Right ventricle myocardium superior (tissue), 1 donor: ENCODE data around the gene YPEL5. TPM values are rescaled to one million over a fixed set of nuclear protein-coding genes. Genes with fewer than 3 reads are reported as not detected.
"Not testable (repeated sequence)": the region's sequence is repeated elsewhere in the genome, so short reads cannot be mapped to it uniquely, and the experiment has no call there.

ENCODE experiments used
- ATAC-seq: fragments of 200-7000 bp; cut with Tn5 transposase; one replicate; pipeline ENCODE4 v1.9.1; 2020; ENCODE audit warnings: mild to moderate bottlenecking; ENCODE audit not compliant: poor library complexity
- DNase-seq: peaks from one replicate; pipeline ENCODE4 v3.0.0-alpha.2; 2020
- intact Hi-C: fragments of 100-400 bp; cut with DNase I; formaldehyde crosslinking; loops from one replicate; pipeline ENCODE4 v1.11.2; 2022
- long read RNA-seq: library from polyadenylated mRNA; unstranded; transcript quantifications from one replicate; pipeline ENCODE4 v2.0.0, GENCODE V29; 2021
- total RNA-seq: library from RNA; stranded (reverse); fragmentation: NEBNext Ultra II Directional; extraction: Animal tissue kit (Norgen Biotek cat#: 25700); gene quantifications from one replicate; pipeline ENCODE4 v1.2.1, GENCODE V29; 2021
- donor health status: DM: no; HTN: yes; CAD: no; lungs with severe emphysema.

Gene YPEL5
- 61.9 TPM for total RNA-seq
- long read RNA-seq, transcript YPEL5-203 (5 exons, 2,560 nt): minor isoform, 10 of 102 reads
- long read RNA-seq, transcript YPEL5-201 (3 exons, 2,182 nt): major isoform, 63 of 102 reads
- long read RNA-seq, transcript YPEL5-202 (4 exons, 2,499 nt): minor isoform, 13 of 102 reads
- long read RNA-seq, partial matches to known transcripts: 0 of 102 reads
- long read RNA-seq, other reads (novel, unspliced or antisense): 16 of 102 reads

DNA sequence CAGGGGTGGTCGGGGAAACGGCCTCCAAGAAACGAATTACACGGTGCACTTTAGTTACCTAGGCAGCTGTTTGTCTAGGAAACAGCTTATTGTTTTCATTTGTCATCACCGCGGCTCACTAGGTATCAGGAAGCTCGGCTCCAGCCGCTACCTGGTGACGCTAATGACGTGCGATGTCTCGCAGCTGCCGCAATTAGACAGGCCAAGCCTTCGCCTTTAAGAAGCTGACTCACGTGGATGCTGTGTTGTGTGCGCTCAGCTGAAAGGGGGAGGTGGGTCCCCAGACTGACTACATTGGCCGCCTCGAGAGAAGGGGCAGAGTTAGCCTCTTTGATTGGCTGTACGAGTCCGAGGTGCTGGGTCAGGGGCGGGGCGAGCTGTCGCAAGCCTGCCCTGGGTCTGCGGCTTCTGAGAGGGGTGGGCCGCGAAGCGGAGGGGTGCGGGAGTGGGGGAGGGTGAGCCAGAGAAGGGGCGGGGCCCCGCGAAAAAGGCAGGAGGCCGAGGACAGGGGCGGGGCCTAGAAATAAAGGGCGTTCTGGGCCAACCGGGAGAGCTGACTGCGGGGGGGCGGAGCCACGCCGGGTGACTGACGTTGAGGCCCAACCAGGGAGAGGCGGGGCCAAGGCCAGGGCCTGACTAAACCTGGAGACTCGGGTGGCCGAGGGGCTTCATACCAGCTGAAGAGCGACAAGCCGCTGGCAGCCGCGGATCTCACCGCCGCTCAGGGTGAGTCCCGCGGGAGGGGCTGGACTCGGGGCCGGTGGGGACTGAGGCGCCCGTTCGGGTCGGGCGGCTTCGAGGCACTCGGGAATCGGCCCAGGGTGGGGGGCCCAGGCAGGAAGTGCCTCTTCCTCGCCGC is at the start of gene YPEL5:
YPEL5 (plus strand) TSS at position 671 of the 859 bp plus-strand sequence. CDS start 9,645 bp downstream, outside the sequence.
- intact Hi-C loops: no loop called here
- ATAC-seq (peak; percentile 96), DNase-seq (peak; percentile 99)

DNA sequence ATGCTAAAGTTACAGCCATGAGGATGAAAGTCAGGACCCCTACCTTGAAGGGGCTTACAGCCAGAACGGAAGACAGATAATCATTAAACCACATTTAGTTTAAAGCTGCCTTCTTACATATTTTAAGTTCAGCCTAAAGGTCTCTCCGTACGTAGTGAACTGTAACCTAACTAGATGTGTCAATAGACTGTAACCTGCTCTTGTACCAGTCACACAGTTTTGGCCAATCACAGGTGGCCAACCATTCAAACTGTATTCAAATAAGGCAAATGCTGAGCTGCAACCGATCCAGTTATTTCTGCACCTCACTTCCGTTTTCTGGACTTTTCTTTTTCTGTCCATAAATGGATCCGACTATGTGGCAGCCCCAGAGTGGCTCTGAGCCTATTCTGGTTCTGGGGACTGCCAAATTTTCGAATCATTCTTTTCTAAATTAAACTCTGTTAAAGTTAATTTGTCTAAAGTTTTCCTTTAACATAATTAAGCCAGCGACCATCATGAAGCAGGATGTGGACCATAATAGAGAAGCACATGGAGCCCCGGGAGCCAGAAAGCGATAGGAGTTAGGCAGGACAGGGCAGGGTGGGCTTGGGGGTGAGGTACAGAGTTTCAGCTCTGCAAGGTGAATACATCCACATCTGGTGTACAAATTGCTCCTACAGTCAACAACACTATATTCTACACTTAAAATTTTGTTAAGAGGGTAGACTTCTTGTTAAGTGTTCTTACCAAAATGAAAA is 48.4 kb upstream of the YPEL5 start:
- intact Hi-C loops: no loop called here
- no peak for ATAC-seq
- no peak for DNase-seq

DNA sequence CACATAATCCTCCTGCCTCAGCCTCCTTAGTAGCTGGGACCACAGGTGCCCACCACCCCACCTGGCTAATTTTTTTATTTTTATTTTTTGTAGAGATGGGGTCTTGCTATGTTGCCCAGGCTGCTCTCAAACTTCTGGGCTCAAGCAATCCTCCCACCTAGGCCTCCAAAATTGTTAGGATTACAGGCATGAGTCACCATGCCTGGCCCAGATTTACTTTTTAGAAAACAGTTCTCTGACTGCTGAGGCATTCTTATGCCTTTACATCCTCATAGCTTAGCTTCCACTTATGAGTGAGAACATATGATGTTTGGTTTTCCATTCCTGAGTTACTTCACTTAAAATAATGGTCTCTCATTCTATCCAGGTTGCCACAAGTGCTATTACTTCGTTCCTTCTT is 47.4 kb upstream of the YPEL5 start:
- ATAC-seq, DNase-seq, intact Hi-C loops: not testable (repeated sequence)

DNA sequence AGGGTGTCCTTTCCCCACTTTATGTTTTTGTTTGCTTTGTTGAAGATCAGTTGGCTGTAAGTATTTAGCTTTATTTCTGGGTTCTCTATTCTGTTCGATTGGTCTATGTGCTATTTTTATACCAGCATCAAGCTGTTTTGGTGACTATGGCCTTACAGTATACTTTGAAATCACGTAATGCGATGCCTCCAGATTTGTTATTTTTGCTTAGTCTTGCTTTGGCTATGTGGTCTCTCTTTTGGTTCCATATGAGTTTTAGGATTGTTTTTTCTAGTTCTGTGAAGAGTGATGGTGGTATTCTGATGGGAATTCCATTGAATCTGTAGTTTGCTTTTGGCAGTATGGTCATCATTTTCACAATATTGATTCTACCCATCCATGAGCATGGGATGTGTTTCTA is 46.1 kb upstream of the YPEL5 start:
- ATAC-seq, DNase-seq, intact Hi-C loops: not testable (repeated sequence)

DNA sequence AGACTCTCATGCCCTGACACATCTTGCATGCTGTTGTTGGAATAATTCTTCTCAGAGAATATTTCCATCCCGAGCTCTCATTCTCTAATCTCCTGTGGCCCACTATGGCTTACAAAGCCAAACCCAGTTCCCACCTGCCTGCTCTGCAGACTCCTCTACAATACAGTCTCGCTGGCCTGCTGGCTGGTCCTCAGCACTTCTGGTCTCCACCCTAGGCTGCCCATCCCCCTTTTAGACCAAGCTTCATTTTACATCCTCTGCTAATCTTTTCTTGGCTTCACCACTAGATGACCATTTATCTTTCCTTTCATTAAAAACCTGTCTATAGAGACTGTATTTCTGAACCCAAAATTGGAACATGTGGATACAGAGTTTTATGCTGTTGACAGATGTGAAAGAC is 42.5 kb upstream of the YPEL5 start:
- ATAC-seq (no peak), DNase-seq (no peak)
- intact Hi-C loops: no loop called here

DNA sequence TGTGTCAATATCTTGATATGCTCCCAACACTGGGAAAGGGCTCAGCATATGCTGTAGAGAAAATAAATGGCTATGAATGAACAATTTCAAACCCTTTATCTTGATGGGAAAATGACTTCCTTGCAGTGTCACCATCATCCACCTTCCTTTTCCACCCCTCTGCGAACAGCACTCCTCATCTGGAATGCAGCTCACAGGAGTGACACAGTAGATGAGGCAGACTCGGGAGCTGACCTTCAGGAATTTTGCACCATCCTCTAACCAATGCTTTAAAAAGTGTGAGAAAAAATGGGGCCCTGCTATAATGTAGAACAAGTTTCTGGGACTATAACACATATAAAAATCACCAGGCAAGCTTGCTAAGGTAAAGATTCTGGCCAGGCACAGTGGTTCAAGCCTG is 41.3 kb upstream of the YPEL5 start:
- no peak for ATAC-seq
- intact Hi-C loops: no loop called here
- no peak for DNase-seq

DNA sequence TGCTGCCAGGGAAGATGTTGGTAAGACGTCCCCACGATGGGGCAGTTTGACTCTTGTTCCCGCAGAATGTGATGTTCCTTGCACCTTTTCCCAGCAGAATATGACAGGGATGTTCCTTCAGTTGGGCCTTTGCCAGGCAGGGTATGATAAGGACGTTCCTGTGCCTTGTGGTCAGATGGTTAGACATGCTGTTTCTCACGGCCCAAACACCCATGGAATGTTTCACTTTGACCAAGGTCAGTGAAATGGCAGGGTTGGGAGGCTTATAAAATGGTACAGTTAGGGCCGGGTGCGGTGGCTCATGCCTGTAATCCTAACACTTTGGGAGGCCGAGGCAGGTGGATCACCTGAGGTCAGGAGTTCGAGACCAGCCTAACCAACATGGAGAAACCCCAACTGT is 40.3 kb upstream of the YPEL5 start:
- ATAC-seq (no peak), DNase-seq (no peak)
- intact Hi-C loops: no loop called here

DNA sequence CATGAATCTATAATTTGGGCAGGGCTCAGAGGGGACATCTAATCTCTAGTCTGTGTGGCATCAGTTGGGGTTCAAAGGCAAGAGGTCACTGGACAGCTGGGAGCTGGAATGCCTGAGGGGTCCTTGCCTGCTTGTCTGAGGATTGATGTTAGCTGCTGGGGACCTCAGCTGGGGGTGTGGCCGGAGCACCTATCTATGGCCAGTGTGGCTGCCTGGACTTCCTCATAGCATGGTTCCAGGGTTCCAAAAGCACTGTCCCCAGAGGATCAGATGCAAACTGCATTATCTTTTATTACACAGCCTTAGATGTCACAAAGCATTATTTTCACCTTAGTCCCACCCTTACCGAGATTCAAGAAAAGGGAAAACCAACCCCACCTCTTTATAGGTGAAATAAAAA is 38.6 kb upstream of the YPEL5 start:
- DNase-seq: no peak

DNA sequence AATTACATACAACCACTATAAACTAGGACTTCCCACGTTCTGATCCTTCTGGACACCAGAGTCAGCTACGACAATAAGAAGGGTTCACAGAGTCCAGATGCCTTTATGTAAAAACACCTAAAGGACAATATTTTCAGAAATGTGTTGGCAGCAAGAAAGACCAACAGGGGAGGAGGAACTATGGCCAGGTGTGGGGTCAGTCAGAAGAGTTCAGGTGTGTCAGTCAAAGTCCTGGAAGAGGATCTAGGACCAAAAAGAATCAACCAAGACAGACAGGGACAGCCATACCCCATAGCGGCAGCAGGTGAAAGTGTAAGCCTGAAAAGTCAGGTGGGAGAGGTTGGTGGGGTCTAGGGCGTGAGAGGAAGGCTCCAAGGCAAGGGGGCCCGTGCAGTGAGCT is 38.0 kb upstream of the YPEL5 start:
- intact Hi-C loops: no loop called here
- DNase-seq: no peak
- no peak for ATAC-seq

More for the DNA sequence above, 38.6 kb upstream of the YPEL5 start:
- no peak for ATAC-seq
- intact Hi-C loops: no loop called here

DNA sequence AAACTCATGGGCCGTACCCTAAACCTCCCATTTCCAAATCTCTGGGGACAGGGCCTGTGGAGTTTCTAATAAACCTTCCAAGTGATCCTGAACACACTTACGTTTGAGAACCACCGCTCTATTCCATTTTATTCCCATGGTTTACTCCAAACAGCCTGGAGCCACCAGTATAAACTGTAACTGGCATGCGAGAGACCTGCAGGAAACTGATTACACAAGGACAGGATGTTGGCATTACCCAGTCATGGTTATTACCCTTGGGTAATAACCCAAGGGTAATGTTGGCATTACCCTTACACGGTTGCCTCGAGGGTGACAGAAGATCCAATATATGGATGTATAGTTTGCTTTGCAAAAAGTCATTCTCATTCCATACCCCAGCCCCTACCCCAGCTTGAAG is 37.0 kb upstream of the YPEL5 start:
- intact Hi-C loops: no loop called here
- DNase-seq (no peak), ATAC-seq (no peak)

DNA sequence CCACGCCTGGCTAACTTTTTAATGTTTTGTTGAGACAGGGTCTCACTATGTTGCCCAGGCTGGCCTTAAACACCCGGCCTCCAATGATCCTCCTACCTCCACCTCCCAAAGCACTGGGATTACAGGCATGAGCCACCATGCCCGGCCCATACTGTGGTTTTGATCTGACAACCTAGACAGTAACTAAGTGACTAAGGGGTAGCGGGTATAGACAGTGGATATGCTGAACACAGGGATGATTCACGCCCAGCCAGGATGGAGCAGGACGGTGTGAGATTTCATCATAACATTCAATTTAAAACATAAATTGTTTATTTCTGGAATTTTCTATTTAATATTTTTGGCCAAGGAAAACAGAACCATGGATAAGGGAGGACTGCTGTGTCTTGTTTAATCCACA is 36.0 kb upstream of the YPEL5 start:
- ATAC-seq: no peak
- intact Hi-C loops: no loop called here
- DNase-seq: no peak

DNA sequence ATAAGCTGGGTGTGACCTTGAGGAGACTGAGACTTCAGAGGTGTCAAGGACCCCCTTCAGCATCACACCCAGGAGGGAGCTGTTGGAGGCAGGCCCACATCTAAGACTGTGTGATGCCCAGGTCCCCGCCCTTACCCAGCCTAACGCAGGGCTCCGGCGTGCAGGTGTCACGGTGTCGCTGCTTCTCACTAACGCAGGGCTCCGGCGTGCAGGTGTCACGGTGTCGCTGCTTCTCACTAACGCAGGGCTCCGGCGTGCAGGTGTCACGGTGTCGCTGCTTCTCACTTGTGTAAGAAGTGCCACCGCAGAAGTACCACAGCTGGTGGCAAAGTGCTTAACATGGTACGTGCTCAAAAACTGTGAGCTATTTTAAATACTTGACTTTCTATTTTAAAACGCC is 35.6 kb upstream of the YPEL5 start:
- intact Hi-C loops, ATAC-seq, DNase-seq: not testable (repeated sequence)

DNA sequence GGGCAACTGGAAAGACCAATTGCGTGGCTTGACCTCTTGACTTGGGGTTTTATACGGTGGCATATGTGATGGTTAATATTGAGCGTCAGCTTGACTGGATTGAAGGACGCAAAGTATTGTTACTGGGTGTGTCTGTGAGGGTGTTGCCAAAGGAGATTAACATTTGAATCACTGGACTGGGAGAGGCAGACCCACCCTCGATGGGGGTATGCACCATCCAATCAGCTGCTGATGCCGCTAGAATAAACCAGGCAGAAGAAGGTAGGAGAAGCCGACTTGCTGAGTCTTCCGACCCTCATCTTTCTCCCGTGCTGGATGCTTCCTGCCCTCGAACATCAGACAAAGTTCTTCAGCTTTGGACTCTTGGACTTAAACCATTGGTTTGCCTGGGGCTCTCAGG is 34.2 kb upstream of the YPEL5 start:
- intact Hi-C loops: no loop called here
- no peak for ATAC-seq

DNA sequence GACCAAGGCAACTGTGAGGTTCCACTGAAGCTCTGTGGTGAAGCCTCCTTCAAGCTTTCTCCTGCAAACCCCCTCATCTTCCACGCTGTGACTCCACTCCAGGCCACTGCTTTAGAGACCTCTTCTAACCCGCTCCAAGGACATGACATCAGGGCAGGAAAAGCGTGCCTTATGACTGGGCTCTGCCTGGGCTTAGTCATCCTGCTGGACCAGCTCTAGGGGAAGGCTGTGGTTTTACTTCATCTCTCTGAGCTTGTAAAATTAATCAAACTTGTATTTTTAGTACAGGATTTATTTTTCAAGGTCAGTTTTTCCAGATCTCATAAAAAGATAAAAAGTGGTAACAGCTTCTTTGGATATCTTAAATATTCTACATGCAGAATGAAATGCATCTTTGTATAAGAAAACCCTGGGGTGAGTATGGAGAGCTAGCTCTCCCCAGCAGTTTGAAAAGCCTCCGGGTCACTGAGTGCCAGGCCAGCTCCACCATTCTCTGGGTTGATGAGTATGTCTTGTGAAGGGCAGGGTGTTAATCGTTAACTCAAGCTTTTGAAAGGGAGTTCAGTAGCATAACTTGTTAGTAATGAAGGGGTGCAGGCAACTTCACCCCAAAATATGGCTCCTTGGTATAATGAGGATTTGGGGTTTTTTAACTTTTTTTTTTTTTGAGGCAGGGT is 33.1 kb upstream of the YPEL5 start:
- ATAC-seq (no peak), DNase-seq (no peak)
- intact Hi-C loops: loop anchor here (2.0 kb wide), 1 partner anchor 23 kb away; no protein-coding TSS in a partner anchor

More for the DNA sequence above, 34.2 kb upstream of the YPEL5 start:
- no peak for DNase-seq

DNA sequence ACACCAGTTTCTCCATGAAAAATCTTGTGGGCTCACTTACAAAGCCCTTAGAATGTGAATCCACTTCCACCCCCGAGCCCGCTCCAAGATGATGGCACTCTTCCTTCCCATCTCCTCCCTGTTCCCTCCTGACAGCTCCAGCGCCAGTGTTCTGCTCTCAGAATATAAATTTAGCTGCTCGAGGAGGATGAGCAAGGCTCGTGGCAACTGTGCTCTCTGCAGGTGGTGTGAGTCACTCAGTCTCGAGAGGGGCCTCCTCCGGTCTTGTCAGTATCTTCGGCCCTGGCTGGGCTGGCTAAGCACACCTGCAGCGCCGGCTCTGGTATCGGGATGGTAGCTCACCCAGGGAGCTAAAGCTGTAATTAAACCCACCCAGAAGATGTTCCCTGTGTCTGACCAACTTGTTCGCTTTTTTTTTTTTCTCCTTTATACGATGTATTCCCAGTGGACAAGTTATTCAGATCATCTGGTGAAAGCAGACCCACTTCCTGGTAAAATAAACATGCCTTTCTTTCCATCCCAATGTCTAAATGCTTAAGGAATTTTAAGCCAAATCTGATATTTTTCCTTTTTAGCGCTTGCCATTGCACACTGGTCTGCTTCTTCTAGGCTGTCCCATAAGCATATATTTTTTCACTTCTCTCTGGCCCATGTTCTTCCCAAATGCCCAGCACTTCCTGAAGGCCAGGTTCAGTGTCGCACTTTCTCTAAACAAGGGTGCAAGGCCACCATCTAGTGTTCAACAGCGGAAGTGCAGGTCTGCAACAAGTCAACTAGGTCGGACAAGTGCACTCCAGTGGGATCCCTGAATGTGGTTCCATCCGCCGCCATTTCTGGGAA is 31.4 kb upstream of the YPEL5 start:
- ATAC-seq: peak; percentile 90
- DNase-seq: peak; percentile 84
- intact Hi-C loops: loop anchor here (2.0 kb wide), 1 partner anchor 25 kb away; no protein-coding TSS in a partner anchor

DNA sequence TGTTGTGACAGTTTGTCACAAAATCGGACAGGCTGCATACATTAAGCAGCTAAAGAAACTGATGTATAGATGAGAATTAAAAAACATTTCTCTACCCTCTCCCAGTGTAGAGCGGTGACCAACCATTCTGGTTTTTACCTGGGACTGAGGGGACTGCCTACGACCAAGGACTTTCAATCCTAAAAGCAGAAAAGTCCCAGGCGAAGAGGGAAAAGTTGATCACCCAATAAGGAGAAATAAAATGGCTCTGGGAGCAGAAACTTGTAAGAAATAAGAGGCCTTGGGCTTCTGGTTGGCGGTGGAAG is 30.9 kb upstream of the YPEL5 start:
- DNase-seq: no peak
- intact Hi-C loops: loop anchor here (2.0 kb wide), 1 partner anchor 25 kb away; no protein-coding TSS in a partner anchor
- ATAC-seq: no peak

DNA sequence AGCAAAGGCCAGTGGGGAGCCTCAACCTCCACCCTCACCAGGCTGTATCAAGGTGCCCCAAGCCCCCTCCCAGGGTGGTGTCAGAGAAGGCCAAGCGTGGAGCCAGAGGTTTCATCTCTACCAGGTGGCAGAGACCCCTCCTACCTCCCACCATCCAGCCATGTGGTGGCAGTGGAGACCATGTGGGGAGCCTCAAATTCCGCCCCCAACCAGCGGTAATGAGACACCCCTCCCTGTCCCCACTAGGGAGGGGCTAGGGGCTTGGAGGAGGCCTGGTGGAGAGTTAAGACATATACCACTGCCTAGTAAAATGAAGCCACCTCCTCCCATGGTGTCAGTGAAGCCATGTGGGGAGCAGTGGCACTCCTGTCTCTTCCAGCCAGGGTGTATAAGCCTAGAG is 24.4 kb upstream of the YPEL5 start:
- intact Hi-C loops: no loop called here
- no peak for DNase-seq
- no peak for ATAC-seq
